Measurements from ENCODE around the gene PAK4.

The PAK4 gene

DNA sequence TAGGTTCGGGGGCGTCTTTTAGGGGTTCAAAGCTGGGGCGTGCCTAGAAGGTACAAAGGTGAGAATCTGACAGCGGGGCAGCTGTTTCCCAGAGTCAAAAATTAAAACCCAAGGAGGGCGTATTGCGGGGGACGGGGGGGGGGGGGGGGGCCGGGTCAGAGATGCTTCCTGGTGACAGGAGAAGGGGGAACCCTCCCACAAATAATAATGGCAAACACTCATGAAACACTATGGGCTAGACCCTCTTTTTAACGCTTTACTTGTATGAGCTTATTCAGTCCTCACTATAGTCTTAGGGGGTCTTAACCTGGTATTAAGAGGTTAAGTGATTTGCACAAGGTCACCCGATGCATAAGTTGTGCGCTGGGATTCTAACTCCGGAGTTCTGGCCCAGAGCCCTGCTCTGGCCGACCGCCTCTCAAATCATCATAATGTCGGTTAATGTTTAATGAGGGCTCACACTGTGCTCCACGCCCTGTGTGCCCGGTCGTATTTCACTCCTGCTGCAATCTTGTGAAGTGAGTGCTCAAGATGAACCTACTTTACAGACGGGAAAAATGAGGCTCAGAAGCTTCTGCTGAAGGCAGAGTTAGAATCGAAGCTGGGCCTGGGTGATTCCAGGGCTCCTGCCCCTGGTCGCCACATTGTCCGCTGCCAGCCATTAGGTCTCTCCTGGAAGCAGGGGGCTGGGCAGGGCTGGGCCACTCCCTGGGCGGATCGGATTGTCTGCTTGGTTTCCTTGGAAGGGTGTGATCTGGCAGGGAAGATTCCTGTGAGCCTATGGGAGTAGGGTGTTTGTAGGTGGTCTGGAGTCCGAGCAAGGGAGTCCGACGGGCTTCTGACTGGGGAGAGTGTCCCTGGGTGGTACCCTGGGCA is 964 bp downstream of the PAK4 start:
- peak overlapping the region; percentile 75 for H3K4me3 ChIP-seq (ENCODE audit: low read depth, low read length)
- TF ChIP-seq, protein P1, sequence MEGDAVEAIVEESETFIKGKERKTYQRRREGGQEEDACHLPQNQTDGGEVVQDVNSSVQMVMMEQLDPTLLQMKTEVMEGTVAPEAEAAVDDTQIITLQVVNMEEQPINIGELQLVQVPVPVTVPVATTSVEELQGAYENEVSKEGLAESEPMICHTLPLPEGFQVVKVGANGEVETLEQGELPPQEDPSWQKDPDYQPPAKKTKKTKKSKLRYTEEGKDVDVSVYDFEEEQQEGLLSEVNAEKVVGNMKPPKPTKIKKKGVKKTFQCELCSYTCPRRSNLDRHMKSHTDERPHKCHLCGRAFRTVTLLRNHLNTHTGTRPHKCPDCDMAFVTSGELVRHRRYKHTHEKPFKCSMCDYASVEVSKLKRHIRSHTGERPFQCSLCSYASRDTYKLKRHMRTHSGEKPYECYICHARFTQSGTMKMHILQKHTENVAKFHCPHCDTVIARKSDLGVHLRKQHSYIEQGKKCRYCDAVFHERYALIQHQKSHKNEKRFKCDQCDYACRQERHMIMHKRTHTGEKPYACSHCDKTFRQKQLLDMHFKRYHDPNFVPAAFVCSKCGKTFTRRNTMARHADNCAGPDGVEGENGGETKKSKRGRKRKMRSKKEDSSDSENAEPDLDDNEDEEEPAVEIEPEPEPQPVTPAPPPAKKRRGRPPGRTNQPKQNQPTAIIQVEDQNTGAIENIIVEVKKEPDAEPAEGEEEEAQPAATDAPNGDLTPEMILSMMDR (IDR thresholded peaks at IDR 0.05; ENCODE audit: borderline replicate concordance, insufficient read depth, low read depth, low read length): no peak

DNA sequence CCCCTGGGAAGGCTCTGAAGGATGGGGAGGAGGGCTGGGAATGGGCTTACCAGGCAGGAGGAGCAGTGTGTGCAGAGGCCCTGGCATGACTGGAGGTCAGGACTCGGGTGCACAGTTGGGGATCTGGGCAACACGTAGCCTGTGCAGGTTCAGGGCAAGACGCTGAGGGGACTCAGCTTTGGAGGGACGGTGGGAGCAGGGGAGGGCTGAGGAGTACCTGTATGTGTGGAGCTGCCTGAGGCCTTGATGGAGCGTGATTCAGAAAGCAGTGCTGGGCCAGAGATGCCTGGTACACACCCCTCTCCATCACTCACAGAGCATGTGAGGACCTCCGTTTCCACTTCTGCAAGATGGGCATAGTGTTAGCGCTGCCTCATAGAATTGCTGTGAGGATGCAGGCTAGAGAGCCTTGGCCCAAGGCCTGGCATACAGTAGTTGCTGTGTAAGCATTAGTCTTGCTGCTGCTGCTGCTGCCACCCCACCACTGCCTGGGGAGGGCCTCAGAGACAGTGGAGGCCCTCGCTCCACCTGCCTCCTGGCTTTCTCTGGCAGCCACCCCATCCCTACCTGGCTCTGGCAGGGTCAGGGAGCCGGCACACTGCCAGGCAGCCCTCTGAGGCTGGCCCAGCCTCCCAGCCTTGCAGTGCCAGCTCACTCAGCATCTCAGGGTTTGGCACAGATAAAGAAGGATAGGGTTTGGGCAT is 2.4 kb downstream of the PAK4 start:
- no peak overlapping the region for H3K4me3 ChIP-seq (ENCODE audit: low read depth, low read length)
- TF ChIP-seq, protein P1 (IDR thresholded peaks at IDR 0.05; ENCODE audit: borderline replicate concordance, insufficient read depth, low read depth, low read length): no peak

DNA sequence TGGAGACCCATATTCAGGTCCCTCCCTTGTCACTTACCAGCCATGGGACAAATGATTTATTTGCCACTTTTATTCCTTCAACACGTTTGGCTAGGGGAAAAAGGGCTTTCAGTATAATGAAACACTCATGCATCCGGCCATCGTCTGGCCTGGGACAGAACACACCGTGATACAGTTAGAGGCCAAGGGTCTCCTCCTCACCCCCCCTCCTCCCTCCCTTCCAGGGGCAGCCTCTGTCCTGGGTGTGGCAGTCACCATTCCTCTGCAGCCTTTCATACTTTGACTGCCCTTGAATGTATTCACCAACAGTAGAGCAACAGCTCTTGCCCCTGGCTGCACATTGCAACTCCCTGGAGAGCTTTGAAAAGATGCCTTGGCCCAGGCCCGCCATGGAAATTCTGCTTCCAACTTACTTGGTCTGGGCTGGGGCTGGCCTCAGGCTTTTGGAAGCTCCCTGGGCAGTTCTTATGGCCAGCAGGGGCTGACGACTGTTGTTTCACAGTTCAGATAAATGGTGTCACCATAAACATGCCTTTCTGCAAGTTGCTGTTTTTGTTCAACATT is 3.0 kb downstream of the PAK4 start:
- H3K4me3 ChIP-seq (ENCODE audit: low read depth, low read length): no peak overlapping the region
- TF ChIP-seq, protein P1 (IDR thresholded peaks at IDR 0.05; ENCODE audit: borderline replicate concordance, insufficient read depth, low read depth, low read length): no peak

DNA sequence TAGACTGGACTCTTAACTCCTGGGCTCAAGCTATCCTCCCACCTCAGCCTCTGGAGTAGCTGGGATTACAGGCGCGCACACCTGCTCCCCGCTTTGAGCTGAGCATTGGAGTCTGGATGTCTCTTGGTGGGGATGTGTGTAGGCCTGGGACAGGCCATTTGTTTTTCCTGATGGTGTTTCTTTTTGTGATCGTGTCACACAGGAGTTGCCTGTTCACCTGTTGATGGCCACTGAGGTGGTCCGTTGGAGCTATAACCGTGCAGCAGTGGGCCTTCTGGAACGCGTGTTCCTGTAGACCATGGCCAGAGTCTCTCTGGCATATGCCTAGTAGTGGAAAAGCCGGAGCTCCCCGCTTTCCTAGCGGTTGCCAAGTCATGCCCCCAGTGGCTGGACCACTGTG is 3.5 kb downstream of the PAK4 start:
- TF ChIP-seq, protein P1 (IDR thresholded peaks at IDR 0.05; ENCODE audit: borderline replicate concordance, insufficient read depth, low read depth, low read length): no peak
- no peak overlapping the region for H3K4me3 ChIP-seq (ENCODE audit: low read depth, low read length)

DNA sequence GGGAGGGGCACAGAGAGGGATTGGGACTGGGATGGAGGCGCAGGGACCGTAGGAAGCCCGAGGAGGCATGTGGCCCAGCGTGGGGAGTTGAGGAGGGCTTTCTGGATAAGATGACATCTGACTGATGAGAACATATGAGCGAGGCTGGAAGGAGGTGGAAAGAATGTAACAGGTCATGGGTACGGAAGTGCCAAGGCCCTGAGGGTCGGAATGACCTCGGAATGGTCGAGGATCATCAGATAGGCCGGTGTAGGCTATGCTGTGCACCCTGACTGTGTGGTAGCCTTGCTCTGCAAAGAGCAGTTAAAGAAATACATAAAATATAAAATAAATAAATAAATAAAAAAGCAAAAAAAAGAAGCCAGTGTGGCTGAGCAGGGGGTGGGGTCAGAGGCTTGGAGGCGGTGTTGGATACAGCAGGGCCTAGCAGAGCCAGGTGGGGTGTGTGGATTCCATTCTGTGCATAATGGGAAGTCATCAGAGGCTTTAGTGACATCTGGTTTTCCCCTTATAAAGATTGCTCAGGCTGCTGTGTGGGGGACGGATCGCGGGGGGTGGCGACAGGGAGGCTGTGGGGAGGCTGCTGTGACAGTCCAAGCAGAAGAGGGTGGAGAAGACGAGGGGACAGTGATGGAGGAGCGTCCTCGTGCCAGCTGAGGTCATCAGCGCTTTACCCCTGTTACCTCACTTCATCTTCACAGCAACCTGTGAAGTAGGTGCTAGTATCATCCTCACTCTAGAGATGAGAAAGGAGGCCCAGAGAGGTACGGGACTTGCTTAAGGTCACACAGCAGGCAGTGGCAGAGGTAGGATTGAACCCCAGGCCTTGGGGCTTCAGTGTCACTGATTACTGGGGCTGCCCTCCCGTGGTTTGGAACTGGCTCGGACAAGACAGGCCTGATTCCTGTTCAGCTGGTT is 5.0 kb downstream of the PAK4 start:
- H3K4me3 ChIP-seq (ENCODE audit: low read depth, low read length): no peak overlapping the region
- TF ChIP-seq, protein P1 (IDR thresholded peaks at IDR 0.05; ENCODE audit: borderline replicate concordance, insufficient read depth, low read depth, low read length): no peak

DNA sequence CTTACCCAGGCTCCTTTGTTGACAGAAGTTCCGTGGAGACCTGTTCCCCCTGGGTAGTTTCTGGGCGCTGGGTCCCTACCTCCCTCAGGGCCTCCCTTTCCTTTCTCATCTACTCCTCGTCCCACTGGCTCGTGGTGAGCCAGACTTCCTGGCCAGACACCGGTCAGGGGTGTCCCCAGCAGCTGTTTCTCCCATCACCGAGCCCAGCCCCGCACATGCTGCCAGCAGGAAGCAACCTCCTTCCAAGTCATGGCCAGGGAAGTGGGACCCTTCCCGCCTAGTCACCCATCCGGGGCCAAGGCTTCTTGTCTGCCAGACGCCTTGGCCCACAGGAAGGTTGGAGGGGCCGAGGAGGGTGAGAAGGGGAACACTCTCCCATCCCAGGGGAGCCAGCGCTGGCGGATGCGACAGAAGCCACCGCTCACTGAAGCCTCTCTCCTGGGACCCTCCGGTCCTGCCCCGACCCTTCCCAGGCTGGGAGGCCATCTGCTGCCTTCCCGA is 5.7 kb downstream of the PAK4 start:
- no peak overlapping the region for H3K4me3 ChIP-seq (ENCODE audit: low read depth, low read length)
- TF ChIP-seq, protein P1 (IDR thresholded peaks at IDR 0.05; ENCODE audit: borderline replicate concordance, insufficient read depth, low read depth, low read length): no peak
